ENCODE measurements around the gene RAB11A. TPM values are rescaled to one million over a fixed set of nuclear protein-coding genes. Genes with fewer than 3 reads are reported as not detected.

Gene RAB11A
- total and polyA plus RNA-seq, 7 donors = 89.5 to 152 (median 115) TPM

GRCh38 chr15:65917936-65918335, 48.6 kb downstream of the RAB11A start:
- ATAC-seq (no peak), DNase-seq (no peak)
- Histone ChIP-seq H3K27me3 (ENCODE audit: insufficient read depth in 3 of 3, low read length in 2 of 3) (no peaks in the 10 kb centered on the region), H3K36me3 (ENCODE audit: insufficient read depth in 1 of 2, low read depth in 1 of 2) (no peaks in the 10 kb centered on the region), H3K9me3 (no peaks in the 10 kb centered on the region), H3K4me1 (no peaks in the 10 kb centered on the region), H3K27ac (no peak overlapping the region), H3K4me3 (no peak overlapping the region)
- WGBS, 3 donors = 82 to 89% (median 86%) methylated on average over 4 of the region's 4 CpGs
- TF ChIP-seq CTCF (IDR thresholded peaks at IDR 0.05) = no peak
- intact Hi-C loops (cut with DNase I) = loop anchor here (5.0 to 10.0 kb wide), 3 partner anchors 269 to 367 kb away; no protein-coding TSS in a partner anchor

GRCh38 chr15:65918357-65918920, 49.1 kb downstream of the RAB11A start:
- intact Hi-C loops (cut with DNase I) = loop anchor here (5.0 to 10.0 kb wide), 3 partner anchors 269 to 366 kb away; no protein-coding TSS in a partner anchor
- ATAC-seq = no peak

GRCh38 chr15:65918945-65919344, 49.7 kb downstream of the RAB11A start:
- no peak overlapping the region for H3K4me3 ChIP-seq
- ATAC-seq (no peak), DNase-seq (no peak)
- no peaks in the 10 kb centered on the region for H3K27me3 ChIP-seq (ENCODE audit: insufficient read depth in 3 of 3, low read length in 2 of 3)
- no peaks in the 10 kb centered on the region for H3K4me1 ChIP-seq
- no peaks in the 10 kb centered on the region for H3K36me3 ChIP-seq (ENCODE audit: insufficient read depth in 1 of 2, low read depth in 1 of 2)
- no peak overlapping the region for H3K27ac ChIP-seq
- H3K9me3 ChIP-seq = no peaks in the 10 kb centered on the region
- intact Hi-C loops (cut with DNase I) = loop anchor here (5.0 to 10.0 kb wide), 3 partner anchors 268 to 366 kb away; no protein-coding TSS in a partner anchor
- 95 to 96% (median 95%) methylated on average over 5 of the region's 5 CpGs for WGBS, 3 donors
- no peak for TF ChIP-seq CTCF (IDR thresholded peaks at IDR 0.05)

More at GRCh38 chr15:65918357-65918920, 49.1 kb downstream of the RAB11A start:
- 73 to 77% (median 73%) methylated on average over 3 of the region's 3 CpGs for WGBS, 3 donors
- TF ChIP-seq CTCF (IDR thresholded peaks at IDR 0.05) = no peak
- Histone ChIP-seq H3K9me3 (no peaks in the 10 kb centered on the region), H3K27ac (no peak overlapping the region), H3K27me3 (ENCODE audit: insufficient read depth in 3 of 3, low read length in 2 of 3) (no peaks in the 10 kb centered on the region), H3K4me3 (no peak overlapping the region), H3K4me1 (no peaks in the 10 kb centered on the region), H3K36me3 (ENCODE audit: insufficient read depth in 1 of 2, low read depth in 1 of 2) (no peaks in the 10 kb centered on the region)
- DNase-seq = no peak

GRCh38 chr15:65919353-65919752, 50.1 kb downstream of the RAB11A start:
- H3K4me3 ChIP-seq = no peak overlapping the region
- H3K27ac ChIP-seq = no peak overlapping the region
- H3K9me3 ChIP-seq = no peaks in the 10 kb centered on the region
- no peak for DNase-seq
- 96% methylated on average over 9 of the region's 9 CpGs for WGBS, 3 donors
- no peak for TF ChIP-seq CTCF (IDR thresholded peaks at IDR 0.05)
- no peaks in the 10 kb centered on the region for H3K36me3 ChIP-seq (ENCODE audit: insufficient read depth in 1 of 2, low read depth in 1 of 2)
- no peaks in the 10 kb centered on the region for H3K4me1 ChIP-seq
- no peaks in the 10 kb centered on the region for H3K27me3 ChIP-seq (ENCODE audit: insufficient read depth in 3 of 3, low read length in 2 of 3)
- intact Hi-C loops (cut with DNase I) = loop anchor here (5.0 to 10.0 kb wide), 3 partner anchors 268 to 365 kb away; no protein-coding TSS in a partner anchor
- ATAC-seq = no peak

- H3K9me3 ChIP-seq = no peaks in the 10 kb centered on the region
- 45 to 70% (median 63%) methylated on average over 1 of the region's 1 CpG for WGBS, 3 donors
- no peak for ATAC-seq
- no peaks in the 10 kb centered on the region for H3K36me3 ChIP-seq (ENCODE audit: insufficient read depth in 1 of 2, low read depth in 1 of 2)
- no peak overlapping the region for H3K4me3 ChIP-seq
- H3K27ac ChIP-seq = no peak overlapping the region
- no peak for DNase-seq
- H3K27me3 ChIP-seq (ENCODE audit: insufficient read depth in 3 of 3, low read length in 2 of 3) = no peaks in the 10 kb centered on the region
- no peaks in the 10 kb centered on the region for H3K4me1 ChIP-seq
- intact Hi-C loops (cut with DNase I) = loop anchor here (5.0 kb wide), 2 partner anchors 272 to 767 kb away; no protein-coding TSS in a partner anchor
- no peak for TF ChIP-seq CTCF (IDR thresholded peaks at IDR 0.05)
Observed at GRCh38 chr15:65920121-65920520, 50.8 kb downstream of the RAB11A start.
